OCI-LY1 (cell line): Measurements from ENCODE around the gene LUC7L2.

Experiments used
- H2AFZ ChIP-seq: fragments of 200-600 bp; sonication (generic), shearing (Covaris generic); 2 replicates; pipeline ENCODE4 v1.6.0; 2014; ENCODE audit warnings: antibody characterized with exemption, mild to moderate bottlenecking, low read length
- H3F3A ChIP-seq: fragments of 200-600 bp; sonication (generic), shearing (Covaris generic); 2 replicates; pipeline ENCODE4 v1.6.0; 2014; ENCODE audit warnings: mild to moderate bottlenecking, antibody characterized with exemption, low read length, moderate library complexity; ENCODE audit not compliant: insufficient read depth
- H3K27ac ChIP-seq: fragments of 200-600 bp; sonication (generic); 2 replicates; pipeline ENCODE4 v1.5.1; 2014; ENCODE audit warnings: low read length, mixed run types, mild to moderate bottlenecking, low read depth; ENCODE audit not compliant: poor library complexity, severe bottlenecking
- H3K27me3 ChIP-seq: fragments of 200-600 bp; sonication (generic); 2 replicates; pipeline ENCODE4 v1.6.0; 2014; ENCODE audit warnings: antibody characterized with exemption, mild to moderate bottlenecking, low read length, moderate library complexity; ENCODE audit not compliant: insufficient read depth
- H3K36me3 ChIP-seq: fragments of 200-600 bp; sonication (generic); 2 replicates; pipeline ENCODE4 v1.6.1; 2014; ENCODE audit warnings: mild to moderate bottlenecking, antibody characterized with exemption, low read length, moderate library complexity, mixed read lengths; ENCODE audit not compliant: insufficient read depth
- H3K4me1 ChIP-seq: fragments of 200-600 bp; sonication (generic); 2 replicates; pipeline ENCODE4 v1.5.1; 2014; ENCODE audit warnings: mild to moderate bottlenecking, low read length, moderate library complexity; ENCODE audit not compliant: insufficient read depth, severe bottlenecking
- H3K4me2 ChIP-seq: fragments of 200-600 bp; sonication (generic), shearing (Covaris generic); 2 replicates; pipeline ENCODE4 v1.6.1; 2014; ENCODE audit warnings: low read length
- H3K4me3 ChIP-seq: fragments of 200-600 bp; sonication (generic); 2 replicates; pipeline ENCODE4 v1.5.1; 2014; ENCODE audit warnings: low read length, low read depth, mild to moderate bottlenecking, mixed read lengths; ENCODE audit not compliant: poor library complexity, severe bottlenecking
- H3K79me2 ChIP-seq: fragments of 200-600 bp; shearing (Covaris generic); 2 replicates; pipeline ENCODE4 v1.6.1; 2016; ENCODE audit warnings: mixed run types, low read length, mixed read lengths; ENCODE audit not compliant: insufficient read depth
- H3K9ac ChIP-seq: fragments of 200-600 bp; sonication (generic), shearing (Covaris generic); 2 replicates; pipeline ENCODE4 v1.6.1; 2014; ENCODE audit warnings: mild to moderate bottlenecking, low read length, mixed read lengths
- H3K9me2 ChIP-seq: fragments of 200-600 bp; sonication (generic), shearing (Covaris generic); 2 replicates; pipeline ENCODE4 v1.6.1; 2014; ENCODE audit warnings: low read depth, mild to moderate bottlenecking, low read length, mixed read lengths
- H3K9me3 ChIP-seq: fragments of 200-600 bp; shearing (Covaris generic); 2 replicates; pipeline ENCODE4 v1.6.1; 2014; ENCODE audit warnings: low read length, mixed read lengths
- H4K20me1 ChIP-seq: fragments of 200-600 bp; sonication (generic), shearing (Covaris generic); 2 replicates; pipeline ENCODE4 v1.6.0; 2016; ENCODE audit warnings: mild to moderate bottlenecking, low read length; ENCODE audit not compliant: insufficient read depth
- CTCF ChIP-seq: fragments of 200-600 bp; sonication (generic), shearing (Covaris generic); IDR thresholded peaks from 2 replicates; pipeline ENCODE4 v1.5.1; 2017; ENCODE audit warnings: mild to moderate bottlenecking, antibody characterized with exemption, low read length, moderate library complexity, mixed read lengths
- EZH2 ChIP-seq: fragments of 200-600 bp; sonication (generic), shearing (Covaris generic); IDR thresholded peaks from 2 replicates; pipeline ENCODE4 v1.8.0; 2017; ENCODE audit warnings: borderline replicate concordance, mixed run types, mild to moderate bottlenecking, antibody characterized with exemption, low read length, moderate library complexity, mixed read lengths

The LUC7L2 gene

GRCh38 chr7:139362302-139362701 is 2.6 kb downstream of the LUC7L2 start:
- H4K20me1 ChIP-seq, result peaks cover 8% of the 10 kb centered on the region
- peak overlapping the region; percentile 96 for H3K9ac ChIP-seq

DNA sequence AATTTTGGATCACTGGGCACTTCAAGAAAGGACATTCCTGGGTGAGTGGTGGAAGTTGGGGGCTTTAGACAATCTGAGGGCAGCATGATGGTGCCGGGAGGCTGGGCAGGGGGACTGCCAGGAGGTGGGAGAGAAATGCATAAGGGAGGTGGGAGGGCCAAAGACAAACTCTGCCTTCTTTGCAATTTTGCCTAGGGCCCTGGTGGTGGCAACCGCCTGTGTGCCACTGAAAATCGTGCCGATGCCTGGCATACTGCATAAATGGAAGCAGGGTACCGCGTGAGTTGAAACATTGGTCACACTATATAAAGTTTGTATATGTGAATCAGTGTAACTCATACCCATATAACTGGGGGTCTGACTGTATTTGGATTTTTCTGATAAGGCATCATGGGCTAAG is 3.3 kb downstream of the LUC7L2 start:
- Histone ChIP-seq H3K4me3 (peak overlapping the region; percentile 89), H3K9me3 (no peaks in the 10 kb centered on the region), H3K9me2 (no peaks in the 10 kb centered on the region), H2AFZ (no peak overlapping the region), H4K20me1 (peaks cover 8% of the 10 kb centered on the region), H3K4me2 (peak overlapping the region; percentile 77; the same call in 1 of the 2 replicates), H3K9ac (peak overlapping the region; percentile 96; the same call in 1 of the 2 replicates), H3K27ac (no peak overlapping the region), H3K79me2 (peaks cover 76% of the 10 kb centered on the region), H3K36me3 (peaks cover 56% of the 10 kb centered on the region), H3K27me3 (no peaks in the 10 kb centered on the region), H3K4me1 (peaks cover 39% of the 10 kb centered on the region), H3F3A (no peaks in the 10 kb centered on the region)
- TF ChIP-seq EZH2 (no peak), CTCF (no peak)

More at GRCh38 chr7:139362302-139362701, 2.6 kb downstream of the LUC7L2 start:
- Histone ChIP-seq H3K4me1 (peaks cover 33% of the 10 kb centered on the region), H3K9me3 (no peaks in the 10 kb centered on the region), H3F3A (0 out of 2 replicates have a peak, but pooled peaks cover 1% of the 10 kb centered on the region), H3K9me2 (no peaks in the 10 kb centered on the region), H3K4me2 (peak overlapping the region; percentile 77), H3K27ac (no peak overlapping the region), H3K36me3 (peaks cover 49% of the 10 kb centered on the region), H2AFZ (no peak overlapping the region), H3K4me3 (peak overlapping the region; percentile 89), H3K79me2 (peaks cover 69% of the 10 kb centered on the region), H3K27me3 (no peaks in the 10 kb centered on the region)
- TF ChIP-seq EZH2 (no peak), CTCF (no peak)

- H3K4me2 ChIP-seq, result no peak overlapping the region
Measured at GRCh38 chr7:139365336-139365735, 5.6 kb downstream of the LUC7L2 start.

More at GRCh38 chr7:139365336-139365735, 5.6 kb downstream of the LUC7L2 start:
- TF ChIP-seq EZH2, result no peak
- no peak for TF ChIP-seq CTCF
- no peaks in the 10 kb centered on the region for H3K9me3 ChIP-seq
- no peak overlapping the region for H3K4me3 ChIP-seq
- H3K27ac ChIP-seq, result no peak overlapping the region
- H2AFZ ChIP-seq, result no peak overlapping the region
- peaks cover 72% of the 10 kb centered on the region for H3K36me3 ChIP-seq
- H3K27me3 ChIP-seq, result no peaks in the 10 kb centered on the region
- peaks cover 12% of the 10 kb centered on the region for H4K20me1 ChIP-seq
- H3K79me2 ChIP-seq, result peaks cover 100% of the 10 kb centered on the region
- no peaks in the 10 kb centered on the region for H3F3A ChIP-seq
- H3K9me2 ChIP-seq, result no peaks in the 10 kb centered on the region
- H3K9ac ChIP-seq, result no peak overlapping the region
- peaks cover 45% of the 10 kb centered on the region for H3K4me1 ChIP-seq
